ENCODE measurements around the gene GABRR1. TPM values are rescaled to one million over a fixed set of nuclear protein-coding genes. Genes with fewer than 3 reads are reported as not detected.

The GABRR1 gene
- total and polyA plus RNA-seq, 2 donors (not counting 3 experiments of a cell fraction or from before 2014, with no cell fraction given): not detected

DNA sequence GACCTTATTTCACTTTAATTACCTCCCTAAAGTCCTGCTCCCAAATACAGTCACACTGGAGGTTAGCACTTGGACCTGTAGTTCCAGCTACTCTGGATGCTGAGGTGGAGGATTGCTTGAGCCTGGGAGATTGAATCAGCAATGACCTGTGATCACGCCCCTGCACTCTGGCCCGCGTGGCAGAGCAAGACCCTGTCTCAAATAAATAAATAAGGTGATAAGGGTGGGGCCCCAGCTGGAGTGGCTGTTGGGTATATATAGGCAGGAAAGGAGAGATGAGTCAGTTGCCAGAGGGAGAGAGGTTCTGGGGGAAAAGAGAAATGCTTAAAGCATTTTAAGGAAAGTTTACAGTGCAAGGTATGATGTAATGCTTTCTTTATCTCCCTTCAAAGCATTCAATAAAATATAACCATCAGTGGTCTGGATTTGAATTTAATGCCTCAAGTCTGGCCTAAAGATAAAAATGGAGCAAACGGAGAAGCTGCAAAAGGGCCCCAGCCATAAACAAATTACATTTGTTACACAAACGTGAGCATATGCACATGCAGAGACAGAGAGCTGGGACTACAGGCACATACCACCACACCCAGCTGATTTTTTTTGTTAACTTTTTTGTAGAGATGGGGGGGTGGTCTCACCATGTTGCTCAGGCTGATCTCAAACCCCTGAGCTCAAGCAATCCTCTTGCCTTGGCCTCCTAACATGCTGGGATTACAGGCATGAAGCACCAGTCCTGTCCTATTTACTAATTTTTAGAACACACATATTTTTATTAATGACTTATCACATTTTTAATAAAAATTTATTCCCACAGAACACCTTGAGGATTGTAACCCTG is 77.4 kb downstream of the GABRR1 start:
- dilution Hi-C loops (cut with MboI; ENCODE audit: extremely low pct_ligation_motif_present, low sequenced_read_pairs) (no loop called here), intact Hi-C loops (cut with micrococcal nuclease) (no loop called here)
- H3K27ac ChIP-seq (ENCODE audit: insufficient read depth, low read depth, low read length): no peak overlapping the region
- no peak overlapping the region for H3K9ac ChIP-seq (replicated peaks; ENCODE audit: extremely low read depth, insufficient read depth, low read length)
- H3K4me1 ChIP-seq (ENCODE audit: control insufficient read depth, extremely low read depth, insufficient read depth, low read length): no peaks in the 10 kb centered on the region
- FAIRE-seq: no peak
- no peaks in the 10 kb centered on the region for H4K20me1 ChIP-seq (replicated peaks; ENCODE audit: control insufficient read depth, extremely low read depth, insufficient read depth, low read length)
- no peak for TF ChIP-seq POLR2AphosphoS5 (IDR thresholded peaks at IDR 0.05; ENCODE audit: insufficient read depth, low read depth, low read length)
- TF ChIP-seq FOS (IDR thresholded peaks at IDR 0.05; ENCODE audit: borderline replicate concordance, insufficient read depth, low read length): peak; percentile 7
- peaks cover 7 to 8% of the 10 kb centered on the region in 2 experiments for H3K27me3 ChIP-seq (ENCODE audit: control insufficient read depth in 2 of 2, insufficient read depth in 2 of 2, low read length in 2 of 2)
- BruUV-seq (replicated peaks): no TSS peak
- POLR2A ChIA-PET: no interaction called here
- H3K4me3 ChIP-seq (replicated peaks in 1 of 3; ENCODE audit: insufficient read depth in 1 of 3, low read depth in 1 of 3, low read length in 3 of 3): no peak overlapping the region
- H2AFZ ChIP-seq (ENCODE audit: low read depth, low read length): no peak overlapping the region
- H3K79me2 ChIP-seq (ENCODE audit: control insufficient read depth, insufficient read depth, low read length): no peaks in the 10 kb centered on the region
- CTCF ChIA-PET: interaction anchor here (0.9 kb wide), 1 partner anchor 157 kb away, joined by 3 read pairs; no protein-coding TSS in a partner anchor
- H3K36me3 ChIP-seq (ENCODE audit: control insufficient read depth in 2 of 2, extremely low read depth in 1 of 2, insufficient read depth in 2 of 2, low read length in 2 of 2): no peaks in the 10 kb centered on the region
- no peak for DNase-seq (ENCODE audit: low read depth, low spot score)
- H3K4me2 ChIP-seq (ENCODE audit: insufficient read depth, low read length): no peak overlapping the region
- H3K9me1 ChIP-seq (replicated peaks; ENCODE audit: control insufficient read depth, extremely low read depth, insufficient read depth, low read length): no peaks in the 10 kb centered on the region
- no peaks in the 10 kb centered on the region for H3K9me3 ChIP-seq (replicated peaks; ENCODE audit: control insufficient read depth, insufficient read depth, low read length)

DNA sequence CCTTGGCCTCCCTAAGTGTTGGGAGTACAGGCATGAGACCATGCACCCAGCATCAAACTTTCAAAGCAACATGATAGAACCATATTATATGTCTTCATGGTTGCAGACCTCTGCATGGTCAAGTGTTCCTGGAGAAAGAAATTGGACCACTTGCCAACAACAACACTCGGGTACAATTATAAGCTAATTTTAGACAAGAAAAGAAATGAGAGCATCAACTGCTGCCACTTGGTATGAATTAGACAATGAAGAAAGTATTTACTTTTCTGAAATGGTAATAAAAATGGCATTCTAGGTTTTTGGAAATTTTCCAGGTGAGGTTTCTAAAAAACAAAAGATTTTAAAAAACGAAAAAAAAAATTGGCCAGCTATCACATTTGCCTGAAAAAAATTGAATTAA is 79.0 kb downstream of the GABRR1 start:
- CTCF ChIA-PET: interaction anchor here (0.8 to 1.5 kb wide), 2 partner anchors 15 to 155 kb away, joined by 4 read pairs; no protein-coding TSS in a partner anchor
- H3K4me3 ChIP-seq (replicated peaks in 1 of 3; ENCODE audit: insufficient read depth in 1 of 3, low read depth in 1 of 3, low read length in 3 of 3): no peak overlapping the region
- dilution Hi-C loops (cut with MboI; ENCODE audit: extremely low pct_ligation_motif_present, low sequenced_read_pairs) (no loop called here), intact Hi-C loops (cut with micrococcal nuclease) (no loop called here)
- POLR2A ChIA-PET: interaction anchor here (0.7 kb wide), 1 partner anchor 9 kb away, joined by 3 read pairs; no protein-coding TSS in a partner anchor
- TF ChIP-seq EZH2 (IDR thresholded peaks at IDR 0.05; ENCODE audit: borderline replicate concordance, low read depth, low read length, severe bottlenecking) (no peak), POLR2A (IDR thresholded peaks at IDR 0.05; ENCODE audit: low read depth, low read length) (no peak), JUN (IDR thresholded peaks at IDR 0.05; ENCODE audit: borderline replicate concordance, insufficient read depth, insufficient read length, low read depth) (no peak), FOS (IDR thresholded peaks at IDR 0.05; ENCODE audit: borderline replicate concordance, insufficient read depth, low read length) (no peak), GATA2 (IDR thresholded peaks at IDR 0.05; ENCODE audit: insufficient read depth, insufficient read length, low read depth, low read length) (no peak), MYC (IDR thresholded peaks at IDR 0.05; ENCODE audit: low read depth, low read length) (no peak), POLR2AphosphoS5 (IDR thresholded peaks at IDR 0.05; ENCODE audit: insufficient read depth, low read depth, low read length) (no peak)
- TF ChIP-seq, protein P1, sequence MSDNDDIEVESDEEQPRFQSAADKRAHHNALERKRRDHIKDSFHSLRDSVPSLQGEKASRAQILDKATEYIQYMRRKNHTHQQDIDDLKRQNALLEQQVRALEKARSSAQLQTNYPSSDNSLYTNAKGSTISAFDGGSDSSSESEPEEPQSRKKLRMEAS (IDR thresholded peaks at IDR 0.05; ENCODE audit: insufficient read depth, insufficient read length): no peak
- TF ChIP-seq, protein P2, sequence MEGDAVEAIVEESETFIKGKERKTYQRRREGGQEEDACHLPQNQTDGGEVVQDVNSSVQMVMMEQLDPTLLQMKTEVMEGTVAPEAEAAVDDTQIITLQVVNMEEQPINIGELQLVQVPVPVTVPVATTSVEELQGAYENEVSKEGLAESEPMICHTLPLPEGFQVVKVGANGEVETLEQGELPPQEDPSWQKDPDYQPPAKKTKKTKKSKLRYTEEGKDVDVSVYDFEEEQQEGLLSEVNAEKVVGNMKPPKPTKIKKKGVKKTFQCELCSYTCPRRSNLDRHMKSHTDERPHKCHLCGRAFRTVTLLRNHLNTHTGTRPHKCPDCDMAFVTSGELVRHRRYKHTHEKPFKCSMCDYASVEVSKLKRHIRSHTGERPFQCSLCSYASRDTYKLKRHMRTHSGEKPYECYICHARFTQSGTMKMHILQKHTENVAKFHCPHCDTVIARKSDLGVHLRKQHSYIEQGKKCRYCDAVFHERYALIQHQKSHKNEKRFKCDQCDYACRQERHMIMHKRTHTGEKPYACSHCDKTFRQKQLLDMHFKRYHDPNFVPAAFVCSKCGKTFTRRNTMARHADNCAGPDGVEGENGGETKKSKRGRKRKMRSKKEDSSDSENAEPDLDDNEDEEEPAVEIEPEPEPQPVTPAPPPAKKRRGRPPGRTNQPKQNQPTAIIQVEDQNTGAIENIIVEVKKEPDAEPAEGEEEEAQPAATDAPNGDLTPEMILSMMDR (IDR thresholded peaks at IDR 0.05; ENCODE audit: extremely low read depth in 1 of 2, insufficient read depth in 1 of 2, low read depth in 1 of 2, low read length in 2 of 2): no peak
- no peak overlapping the region for H2AFZ ChIP-seq (ENCODE audit: low read depth, low read length)
- H3K4me1 ChIP-seq (ENCODE audit: control insufficient read depth, extremely low read depth, insufficient read depth, low read length): no peaks in the 10 kb centered on the region
- H3K27me3 ChIP-seq (ENCODE audit: control insufficient read depth in 2 of 2, insufficient read depth in 2 of 2, low read length in 2 of 2): peaks cover 0 to 4% of the 10 kb centered on the region in 2 experiments
- no peak overlapping the region for H3K4me2 ChIP-seq (ENCODE audit: insufficient read depth, low read length)
- BruUV-seq (replicated peaks): no TSS peak
- H4K20me1 ChIP-seq (replicated peaks; ENCODE audit: control insufficient read depth, extremely low read depth, insufficient read depth, low read length): no peaks in the 10 kb centered on the region
- no peaks in the 10 kb centered on the region for H3K36me3 ChIP-seq (ENCODE audit: control insufficient read depth in 2 of 2, extremely low read depth in 1 of 2, insufficient read depth in 2 of 2, low read length in 2 of 2)
- no peak overlapping the region for H3K9ac ChIP-seq (replicated peaks; ENCODE audit: extremely low read depth, insufficient read depth, low read length)
- FAIRE-seq (no peak), DNase-seq (ENCODE audit: low read depth, low spot score) (peak; percentile 55)
- H3K9me3 ChIP-seq (replicated peaks; ENCODE audit: control insufficient read depth, insufficient read depth, low read length): no peaks in the 10 kb centered on the region
- H3K9me1 ChIP-seq (replicated peaks; ENCODE audit: control insufficient read depth, extremely low read depth, insufficient read depth, low read length): no peaks in the 10 kb centered on the region
- H3K27ac ChIP-seq (ENCODE audit: insufficient read depth, low read depth, low read length): no peak overlapping the region
- H3K79me2 ChIP-seq (ENCODE audit: control insufficient read depth, insufficient read depth, low read length): no peaks in the 10 kb centered on the region

All from endothelial cell of umbilical vein (primary cell).